GM19324 (cell line): ENCODE results near the gene PRTN3.
"Not testable (repeated sequence)": the region's sequence is repeated elsewhere in the genome, so short reads cannot be mapped to it uniquely, and the experiment has no call there.

Experiments
- ATAC-seq: cut with Tn5 transposase; IDR thresholded peaks from one replicate; pipeline ENCODE4 v1.9.1; 2021; ENCODE audit warnings: mild to moderate bottlenecking, moderate library complexity; ENCODE audit not compliant: unreplicated experiment, low FRiP score

The PRTN3 gene

GRCh38 chr19:877992-878660, 37.3 kb downstream of the PRTN3 start:
- not testable (repeated sequence) for ATAC-seq

DNA sequence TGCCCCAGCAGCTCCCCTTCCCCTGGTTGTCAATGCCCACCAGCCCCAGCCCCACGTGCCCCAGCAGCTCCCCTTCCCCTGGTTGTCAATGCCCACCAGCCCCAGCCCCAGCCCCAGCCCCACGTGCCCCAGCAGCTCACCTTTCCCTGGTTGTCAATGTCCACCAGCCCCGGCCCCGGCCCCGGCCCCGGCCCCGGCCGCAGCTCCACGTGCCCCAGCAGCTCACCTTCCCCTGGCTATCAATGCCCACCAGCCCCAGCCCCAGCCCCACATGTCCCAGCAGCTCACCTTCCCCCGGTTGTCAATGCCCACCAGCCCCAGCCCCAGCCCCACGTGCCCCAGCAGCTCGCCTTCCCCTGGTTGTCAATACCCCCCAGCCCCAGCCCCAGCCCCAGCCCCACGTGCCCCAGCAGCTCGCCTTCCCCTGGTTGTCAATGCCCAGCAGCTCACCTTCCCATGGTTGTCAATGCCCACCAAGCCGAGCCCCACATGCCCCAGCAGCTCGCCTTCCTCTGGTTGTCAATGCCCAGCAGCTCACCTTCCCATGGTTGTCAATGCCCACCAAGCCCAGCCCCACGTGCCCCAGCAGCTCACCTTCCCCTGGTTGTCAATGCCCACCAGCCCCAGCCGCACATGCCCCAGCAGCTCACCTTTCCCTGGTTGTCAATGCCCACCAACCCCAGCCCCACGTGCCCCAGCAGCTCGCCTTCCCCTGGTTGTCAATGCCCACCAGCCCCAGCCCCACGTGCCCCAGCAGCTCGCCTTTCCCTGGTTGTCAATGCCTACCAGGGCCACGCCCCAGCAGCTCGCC, 38.2 kb downstream of the PRTN3 start:
- ATAC-seq = not testable (repeated sequence)

- ATAC-seq = no peak
Observed at GRCh38 chr19:879711-880438, 39.1 kb downstream of the PRTN3 start.

- no peak for ATAC-seq
Observed at GRCh38 chr19:881385-882071, 40.7 kb downstream of the PRTN3 start.

- ATAC-seq = no peak
Observed at GRCh38 chr19:882871-883497, 42.2 kb downstream of the PRTN3 start.

DNA sequence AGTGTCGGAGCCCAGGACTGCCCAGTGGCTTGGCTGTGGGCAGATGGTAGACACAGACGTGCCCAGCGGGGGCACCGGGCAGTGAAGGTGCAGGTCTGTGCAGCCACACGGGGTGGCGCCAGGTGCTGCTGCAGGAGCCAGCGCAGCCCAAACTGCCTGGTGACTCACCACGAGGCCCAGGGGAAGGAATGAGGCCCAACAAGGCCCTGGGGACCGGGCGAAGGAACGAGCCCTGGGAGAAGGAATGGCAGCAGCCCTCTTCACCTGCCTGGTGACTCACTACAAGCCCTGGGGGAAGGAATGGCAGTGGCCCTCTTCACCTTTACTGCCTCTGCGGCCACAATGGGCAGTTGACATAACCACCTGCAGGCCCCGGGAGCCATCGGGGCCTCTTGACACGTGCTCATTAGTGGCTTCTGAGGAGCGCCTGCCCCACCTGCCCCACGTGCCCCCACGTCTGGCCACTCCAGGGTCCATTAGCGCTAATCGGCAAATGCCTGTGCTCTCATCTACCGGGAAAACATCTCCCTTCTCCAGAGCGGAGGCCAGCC, 42.9 kb downstream of the PRTN3 start:
- no peak for ATAC-seq

GRCh38 chr19:884420-885211, 43.8 kb downstream of the PRTN3 start:
- ATAC-seq = no peak

GRCh38 chr19:885536-886224, 44.9 kb downstream of the PRTN3 start:
- ATAC-seq = no peak

DNA sequence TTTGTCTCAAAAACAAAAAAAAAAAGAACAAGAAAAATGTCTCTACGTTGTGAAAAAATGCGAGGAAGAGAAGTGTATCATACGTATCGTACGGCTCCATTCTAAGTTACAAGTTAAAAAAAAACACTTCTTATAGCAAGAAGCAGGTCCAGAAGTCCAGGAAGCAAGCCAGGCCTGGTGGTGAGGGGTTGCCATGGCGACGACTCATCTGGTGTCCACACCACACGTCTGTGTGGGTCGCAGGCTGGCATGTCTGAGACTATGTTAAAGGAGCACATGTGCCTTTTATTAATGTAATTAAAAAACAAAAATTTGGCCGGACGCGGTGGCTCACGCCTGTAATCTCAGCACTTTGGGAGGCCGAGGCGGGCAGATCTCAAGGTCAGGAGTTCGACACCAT, 46.3 kb downstream of the PRTN3 start:
- no peak for ATAC-seq

DNA sequence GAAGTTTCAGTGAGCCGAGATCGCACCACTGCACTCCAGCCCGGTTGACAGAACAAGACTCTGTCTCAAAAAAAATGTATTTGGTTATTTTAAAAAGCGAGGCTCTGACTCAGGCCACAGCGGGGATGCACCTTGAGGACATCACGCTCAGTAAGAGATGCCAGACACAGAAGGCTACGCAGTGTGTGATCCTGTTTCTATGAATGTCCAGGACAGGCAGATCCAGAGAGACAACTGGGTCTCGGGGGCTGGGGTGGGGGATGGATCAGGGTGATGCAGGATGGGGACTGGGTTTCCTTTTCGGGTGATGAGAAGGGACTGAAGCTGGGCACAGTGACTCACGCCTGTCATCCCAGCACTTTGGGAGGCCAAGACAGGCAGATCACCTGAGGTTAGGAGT, 46.8 kb downstream of the PRTN3 start:
- ATAC-seq = no peak

GRCh38 chr19:888581-889385, 48.0 kb downstream of the PRTN3 start:
- ATAC-seq = no peak

DNA sequence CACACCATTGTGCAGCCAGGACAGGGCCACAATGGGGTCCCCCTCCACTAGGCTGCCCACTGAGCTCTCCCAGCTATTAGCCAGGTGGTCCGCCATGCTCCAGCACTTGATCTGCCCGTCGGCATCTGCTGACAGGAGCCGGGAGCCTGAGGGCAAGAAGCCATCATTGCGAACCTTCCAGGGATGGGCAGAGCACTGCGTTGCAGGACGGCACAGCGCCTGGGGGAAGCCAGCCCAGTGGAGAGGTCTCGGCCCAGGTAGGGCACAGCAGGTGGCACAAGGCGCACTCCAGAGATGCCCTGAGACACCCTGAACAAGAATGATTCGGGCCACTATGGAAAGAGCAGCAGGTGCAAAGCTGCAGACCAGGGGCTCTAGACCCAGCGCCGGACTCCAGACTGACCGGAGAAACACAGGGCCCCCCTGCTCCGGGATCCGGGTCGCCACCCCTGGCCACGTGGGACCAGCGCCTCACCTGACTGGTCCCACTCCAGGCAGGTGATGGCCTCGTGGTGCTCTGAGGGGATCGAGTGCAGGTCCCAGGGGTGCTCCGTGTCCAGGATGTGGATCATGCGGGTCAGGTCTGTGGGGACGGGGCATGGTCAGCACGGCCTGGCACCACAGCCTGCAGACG, 49.0 kb downstream of the PRTN3 start:
- no peak for ATAC-seq

GRCh38 chr19:890831-891230, 50.0 kb downstream of the PRTN3 start:
- ATAC-seq = no peak

GRCh38 chr19:891421-892200, 50.8 kb downstream of the PRTN3 start:
- ATAC-seq = not testable (repeated sequence)

- no peak for ATAC-seq
Observed at GRCh38 chr19:892243-892893, 51.6 kb downstream of the PRTN3 start.
